GM13976 (cell line): ENCODE data around the gene FUT9.

Experiments
- DNase-seq: peaks from one replicate; pipeline ENCODE4 v3.0.0; 2012; ENCODE audit warnings: low spot score
- CTCF ChIP-seq: IDR thresholded peaks from 2 replicates; pipeline ENCODE4 v1.5.1; 2012; ENCODE audit warnings: borderline replicate concordance, mild to moderate bottlenecking; ENCODE audit not compliant: insufficient read depth; ENCODE audit errors: extremely low read depth, missing control alignments, control extremely low read depth
- in situ Hi-C: fragments of 300-500 bp; cut with MboI; formaldehyde crosslinking; loops from one replicate; pipeline ENCODE4 v1.12.0; 2022; ENCODE audit warnings: low sequenced_read_pairs, mixed read lengths, inconsistent platforms; ENCODE audit not compliant: unreplicated experiment

FUT9 gene

GRCh38 chr6:96015518-96016333, at the start of gene FUT9:
FUT9 (plus strand) TSS chr6:96015974; CDS start chr6:96203156, 187,182 bp downstream.
- in situ Hi-C loops: no loop called here
- no peak for DNase-seq

GRCh38 chr6:95967594-95967993, 48.2 kb upstream of the FUT9 start:
- no peak for DNase-seq
- in situ Hi-C loops: no loop called here
- no peak for TF ChIP-seq CTCF

More at GRCh38 chr6:96015518-96016333, at the start of gene FUT9:
- TF ChIP-seq CTCF: no peak

GRCh38 chr6:95973976-95974375, 41.8 kb upstream of the FUT9 start:
- DNase-seq: no peak
- in situ Hi-C loops: no loop called here
- TF ChIP-seq CTCF: no peak

GRCh38 chr6:95978230-95978629, 37.5 kb upstream of the FUT9 start:
- DNase-seq: no peak
- no peak for TF ChIP-seq CTCF
- in situ Hi-C loops: no loop called here

- no peak for DNase-seq
- no peak for TF ChIP-seq CTCF
- in situ Hi-C loops: no loop called here
These were observed 23.9 kb upstream of the FUT9 start for GRCh38 chr6:95991906-95992305.

- in situ Hi-C loops: no loop called here
- DNase-seq: no peak
These were observed 21.6 kb upstream of the FUT9 start for GRCh38 chr6:95994151-95994550.

More at GRCh38 chr6:95994151-95994550, 21.6 kb upstream of the FUT9 start:
- no peak for TF ChIP-seq CTCF
